K562 (cell line): ENCODE measurements around the gene WWOX. TPM values are rescaled to one million over a fixed set of nuclear protein-coding genes. Genes with fewer than 3 reads are reported as not detected.

ENCODE experiments used
- ATAC-seq: fragments of 200-7000 bp; cut with Tn5 transposase; 3 replicates; pipeline ENCODE4 v1.9.1; 2020; ENCODE audit warnings: moderate library complexity
- BruUV-seq: library from RNA; stranded (reverse); fragments of 400-500 nt; replicated peaks from 2 replicates; lab custom pipeline; 2021; lab: Mats Ljungman, UMichigan
- CTCF ChIA-PET: fragments of 300-600 bp; formaldehyde crosslinking; extraction: SDS; loops from one replicate; lab custom pipeline; 2021; ENCODE audit warnings: low intra/inter-chr PET ratio; lab: Yijun Ruan, JAX
- POLR2A ChIA-PET: fragments of 300-600, 350-650 bp; sonication (Branson Sonifier 250); formaldehyde crosslinking; extraction: SDS; loops from one replicate; lab custom pipeline; 2021; ENCODE audit warnings: antibody characterized with exemption, inconsistent platforms; lab: Yijun Ruan, JAX
- DNase-seq, 4 experiments: peaks; one replicate each; pipeline versions ENCODE4 v3.0.0 to v3.0.0-alpha.2; 2011 to 2018; ENCODE audit warnings: low spot score in 3 of 4, mixed read lengths in 3 of 4; ENCODE audit errors: extremely low read depth in 1 of 4
- FAIRE-seq: peaks from 2 replicates; lab custom pipeline; 2011; peaks lifted over from hg19 to GRCh38; lab: Jason Lieb, UNC
- H2AFZ ChIP-seq: 2 replicates; pipeline ENCODE4 v1.6.0; 2011; ENCODE audit warnings: low read depth, low read length, control low read depth, inconsistent platforms
- H3K27ac ChIP-seq: fragments of 200-600 bp; 3 replicates; pipeline ENCODE4 v1.8.0; 2011; ENCODE audit warnings: low read depth, mild to moderate bottlenecking, control low read depth, inconsistent platforms, low read length, moderate library complexity, mixed read lengths; ENCODE audit errors: extremely low read depth
- H3K27me3 ChIP-seq, 2 experiments: fragments of 300-600 bp in 1 of 2; 2 replicates in 1 of 2; 3 replicates in 1 of 2; pipeline versions ENCODE4 v1.6.0 to v1.8.0; 2011; ENCODE audit warnings: inconsistent platforms in 2 of 2, low read length in 2 of 2, mild to moderate bottlenecking in 1 of 2, mixed read lengths in 1 of 2, moderate library complexity in 1 of 2; ENCODE audit not compliant: control insufficient read depth in 2 of 2, insufficient read depth in 2 of 2
- H3K36me3 ChIP-seq: fragments of 300-600 bp; 3 replicates; pipeline ENCODE4 v1.8.0; 2011; ENCODE audit warnings: mild to moderate bottlenecking, low read length, inconsistent platforms; ENCODE audit not compliant: control insufficient read depth, insufficient read depth
- H3K4me1 ChIP-seq, 2 experiments: fragments of 200-600 bp in 1 of 2; replicated peaks in 1 of 2; 2 replicates in 1 of 2; 3 replicates in 1 of 2; pipeline versions ENCODE4 v1.5.1 to v1.8.0; 2011; ENCODE audit warnings: inconsistent platforms in 2 of 2, low read length in 2 of 2, mild to moderate bottlenecking in 1 of 2, mixed read lengths in 1 of 2, moderate library complexity in 1 of 2; ENCODE audit not compliant: control insufficient read depth in 2 of 2, insufficient read depth in 2 of 2
- H3K4me2 ChIP-seq: 2 replicates; pipeline ENCODE4 v1.6.1; 2011; ENCODE audit warnings: low read length, control low read depth, inconsistent platforms, mixed read lengths; ENCODE audit not compliant: insufficient read depth
- H3K4me3 ChIP-seq: fragments of 200-600 bp; sonication (generic), shearing (Covaris generic); 2 replicates; pipeline ENCODE4 v1.5.1; 2016; ENCODE audit warnings: control low read depth, inconsistent platforms
- H3K79me2 ChIP-seq: fragments of 200-600 bp; 3 replicates; pipeline ENCODE4 v1.8.0; 2011; ENCODE audit warnings: low read length, inconsistent platforms; ENCODE audit not compliant: control insufficient read depth, insufficient read depth
- H3K9ac ChIP-seq, 2 experiments: 2 replicates each; pipeline versions ENCODE4 v1.6.0 to v1.6.1; 2011; ENCODE audit warnings: low read depth in 2 of 2, low read length in 2 of 2, control low read depth in 1 of 2, inconsistent platforms in 1 of 2, mild to moderate bottlenecking in 1 of 2, mixed read lengths in 1 of 2; ENCODE audit not compliant: insufficient read depth in 1 of 2
- H3K9me1 ChIP-seq: one replicate; pipeline ENCODE4 v1.6.0; 2011; ENCODE audit warnings: inconsistent platforms, mild to moderate bottlenecking, low read length, moderate library complexity; ENCODE audit not compliant: control insufficient read depth, insufficient read depth
- H3K9me3 ChIP-seq: replicated peaks from 2 replicates; pipeline ENCODE4 v1.5.1; 2011; ENCODE audit warnings: low read depth, low read length, inconsistent platforms; ENCODE audit not compliant: control insufficient read depth, insufficient read depth
- H4K20me1 ChIP-seq: replicated peaks from 2 replicates; pipeline ENCODE4 v1.6.1; 2011; ENCODE audit warnings: low read length, inconsistent platforms, mixed read lengths; ENCODE audit not compliant: control insufficient read depth, insufficient read depth
- CBFA2T2 ChIP-seq: fragments of 450-650 bp; conservative IDR thresholded peaks from 2 replicates; pipeline ENCODE4 v1.6.1; 2017; ENCODE audit warnings: mild to moderate bottlenecking
- CREM ChIP-seq: IDR thresholded peaks from 2 replicates; pipeline ENCODE4 v1.6.1; 2014; ENCODE audit warnings: antibody characterized with exemption, low read depth
- KHSRP ChIP-seq: fragments of 450-650 bp; IDR thresholded peaks from 2 replicates; pipeline ENCODE4 v1.6.1; 2017
- NR2C2 ChIP-seq, 2 experiments: fragments of 200-800 bp in 1 of 2; sonication (Bioruptor generic) in 1 of 2; sonication (generic) in 1 of 2; formaldehyde crosslinking in 1 of 2; IDR thresholded peaks; 2 replicates each; pipeline versions ENCODE4 v1.6.1 to v1.8.0; 2016 to 2022; ENCODE audit warnings: mild to moderate bottlenecking in 1 of 2, missing compliant biosample characterization in 1 of 2, missing genetic modification characterization in 1 of 2, missing genetic modification reagents in 1 of 2
- ZNF12 ChIP-seq: sonication (generic); formaldehyde crosslinking; IDR thresholded peaks from 2 replicates; pipeline ENCODE4 v1.4.0; 2020; ENCODE audit warnings: mild to moderate bottlenecking, missing genetic modification reagents
- WGBS: fragments of 100-300 bp; shearing (Covaris generic); methylation state at CpG from one replicate; pipeline ENCODE4 v1.1.6; 2016; ENCODE audit warnings: low coverage, mixed read lengths; ENCODE audit not compliant: insufficient coverage; ENCODE audit errors: missing lambda C conversion rate; 5-methylcytosine and 5-hydroxymethylcytosine counted together
- in situ Hi-C: fragments of 300-500 bp; cut with MboI; formaldehyde crosslinking; loops from 4 replicates; pipeline ENCODE4 v1.15.0; 2018; ENCODE audit warnings: inconsistent platforms, mixed read lengths
- intact Hi-C: fragments of 100-400 bp; cut with micrococcal nuclease; formaldehyde crosslinking; loops from 2 replicates; pipeline ENCODE4 v1.14.2; 2022
- polyA plus RNA-seq, 8 experiments: library from polyadenylated mRNA; depleted of rRNA in 4 of 8; stranded (reverse) in 5 of 8; unstranded in 3 of 8; fragments of >200 nt; fragmentation: Nextera tagmentation in 2 of 8; fragmentation: Illumina TruSeq in 1 of 8; extraction: Ambion mirVana in 2 of 8; extraction: Trizol in 1 of 8; gene quantifications; 2 replicates each; pipeline versions ENCODE4 v1.2.1 to v1.2.3, GENCODE V29; 2011 to 2014; ENCODE audit warnings: inconsistent platforms in 1 of 8, missing spikeins in 1 of 8
- total RNA-seq, 7 experiments: library from RNA; depleted of rRNA in 6 of 7; stranded (reverse); fragments of >200 nt in 6 of 7; fragmentation: Illumina TruSeq in 2 of 7; extraction: Trizol in 2 of 7; gene quantifications; 2 replicates each; pipeline versions ENCODE4 v1.2.1 to v1.2.3, GENCODE V29; 2011 to 2021; ENCODE audit warnings: low replicate concordance in 1 of 7
- TF ChIP-seq, protein P1 (sequence below), 2 experiments: IDR thresholded peaks in 1 of 2; conservative IDR thresholded peaks in 1 of 2; 2 replicates each; pipeline ENCODE4 v1.6.1; 2016; ENCODE audit warnings: low read depth in 2 of 2, mild to moderate bottlenecking in 1 of 2, missing compliant biosample characterization in 1 of 2, missing genetic modification characterization in 1 of 2, moderate library complexity in 1 of 2
- TF ChIP-seq, protein P2 (sequence below): fragments of 450-650 bp; IDR thresholded peaks from 2 replicates; pipeline ENCODE4 v1.7.1; 2018; ENCODE audit warnings: mild to moderate bottlenecking, low read depth; ENCODE audit not compliant: partially characterized antibody
- TF ChIP-seq, protein P3 (sequence below): sonication (generic); formaldehyde crosslinking; IDR thresholded peaks from 2 replicates; pipeline ENCODE4 v1.8.1; 2023; ENCODE audit warnings: missing genetic modification reagents, mild to moderate bottlenecking, borderline replicate concordance
- TF ChIP-seq, protein P4 (sequence below): sonication (generic); formaldehyde crosslinking; IDR thresholded peaks from 2 replicates; pipeline ENCODE4 v1.8.0; 2022; ENCODE audit warnings: missing genetic modification reagents, mild to moderate bottlenecking, moderate library complexity, borderline replicate concordance

WWOX gene
- total and polyA plus RNA-seq, 9 of the 15 experiments (the other 6 are each of a cell fraction or from before 2014, with no cell fraction given) = 1.6 to 22.7 (median 8.1) TPM

DNA sequence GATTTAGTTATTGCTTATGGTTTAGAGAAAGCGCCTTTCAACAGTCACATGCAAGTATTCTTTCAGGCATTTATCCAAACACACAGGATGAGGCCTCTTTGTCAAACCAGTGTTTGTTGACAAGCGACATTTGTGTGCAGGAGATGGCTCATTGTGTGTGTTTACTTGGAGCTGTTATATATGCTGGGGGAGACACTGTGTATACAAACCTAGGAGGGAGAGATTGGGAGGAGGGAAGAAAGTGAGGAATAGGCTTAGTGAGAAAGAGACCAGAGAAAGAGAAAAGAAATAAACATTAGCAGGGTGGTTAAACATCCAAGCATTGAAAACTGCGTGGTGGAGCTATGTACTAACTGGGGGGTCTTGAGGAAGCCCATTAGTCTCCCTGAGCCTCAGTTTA, 1063.5 kb downstream of the WWOX start:
- Histone ChIP-seq H3K4me3 (no peak overlapping the region), H3K9me3 (no peaks in the 10 kb centered on the region), H3K27me3 (peaks cover 19 to 24% of the 10 kb centered on the region in 2 experiments), H3K36me3 (no peaks in the 10 kb centered on the region), H3K9me1 (no peaks in the 10 kb centered on the region), H3K4me2 (no peak overlapping the region), H3K4me1 (no peaks in the 10 kb centered on the region), H4K20me1 (no peaks in the 10 kb centered on the region), H3K9ac (no peak overlapping the region), H2AFZ (no peak overlapping the region), H3K79me2 (no peaks in the 10 kb centered on the region), H3K27ac (no peak overlapping the region)
- DNase-seq (no peak), FAIRE-seq (no peak), ATAC-seq (no peak)
- intact Hi-C loops = no loop called here
- ChIA-PET CTCF (no interaction called here), POLR2A (no interaction called here)
- WGBS = 0% methylated on average over 3 of the region's 3 CpGs
- no TSS peak for BruUV-seq
- in situ Hi-C loops = no loop called here
- TF ChIP-seq, protein P1, sequence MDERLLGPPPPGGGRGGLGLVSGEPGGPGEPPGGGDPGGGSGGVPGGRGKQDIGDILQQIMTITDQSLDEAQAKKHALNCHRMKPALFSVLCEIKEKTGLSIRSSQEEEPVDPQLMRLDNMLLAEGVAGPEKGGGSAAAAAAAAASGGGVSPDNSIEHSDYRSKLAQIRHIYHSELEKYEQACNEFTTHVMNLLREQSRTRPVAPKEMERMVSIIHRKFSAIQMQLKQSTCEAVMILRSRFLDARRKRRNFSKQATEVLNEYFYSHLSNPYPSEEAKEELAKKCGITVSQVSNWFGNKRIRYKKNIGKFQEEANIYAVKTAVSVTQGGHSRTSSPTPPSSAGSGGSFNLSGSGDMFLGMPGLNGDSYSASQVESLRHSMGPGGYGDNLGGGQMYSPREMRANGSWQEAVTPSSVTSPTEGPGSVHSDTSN (CRISPR knock-in tag; IDR thresholded peaks at IDR 0.05; ENCODE audit: low read depth) = no peak
- TF ChIP-seq, protein P1 (tag; conservative IDR thresholded peaks at IDR 0.05; ENCODE audit: low read depth) = no peak
- TF ChIP-seq CBFA2T2 (no peak), KHSRP (no peak), ZNF12 (CRISPR knock-in tag) (no peak), CREM (no peak), NR2C2 (CRISPR knock-in tag; IDR thresholded peaks at IDR 0.05) (no peak), NR2C2 (tag; IDR thresholded peaks at IDR 0.05) (no peak)
- TF ChIP-seq, protein P2, sequence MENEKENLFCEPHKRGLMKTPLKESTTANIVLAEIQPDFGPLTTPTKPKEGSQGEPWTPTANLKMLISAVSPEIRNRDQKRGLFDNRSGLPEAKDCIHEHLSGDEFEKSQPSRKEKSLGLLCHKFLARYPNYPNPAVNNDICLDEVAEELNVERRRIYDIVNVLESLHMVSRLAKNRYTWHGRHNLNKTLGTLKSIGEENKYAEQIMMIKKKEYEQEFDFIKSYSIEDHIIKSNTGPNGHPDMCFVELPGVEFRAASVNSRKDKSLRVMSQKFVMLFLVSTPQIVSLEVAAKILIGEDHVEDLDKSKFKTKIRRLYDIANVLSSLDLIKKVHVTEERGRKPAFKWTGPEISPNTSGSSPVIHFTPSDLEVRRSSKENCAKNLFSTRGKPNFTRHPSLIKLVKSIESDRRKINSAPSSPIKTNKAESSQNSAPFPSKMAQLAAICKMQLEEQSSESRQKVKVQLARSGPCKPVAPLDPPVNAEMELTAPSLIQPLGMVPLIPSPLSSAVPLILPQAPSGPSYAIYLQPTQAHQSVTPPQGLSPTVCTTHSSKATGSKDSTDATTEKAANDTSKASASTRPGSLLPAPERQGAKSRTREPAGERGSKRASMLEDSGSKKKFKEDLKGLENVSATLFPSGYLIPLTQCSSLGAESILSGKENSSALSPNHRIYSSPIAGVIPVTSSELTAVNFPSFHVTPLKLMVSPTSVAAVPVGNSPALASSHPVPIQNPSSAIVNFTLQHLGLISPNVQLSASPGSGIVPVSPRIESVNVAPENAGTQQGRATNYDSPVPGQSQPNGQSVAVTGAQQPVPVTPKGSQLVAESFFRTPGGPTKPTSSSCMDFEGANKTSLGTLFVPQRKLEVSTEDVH = no peak
- TF ChIP-seq, protein P3, sequence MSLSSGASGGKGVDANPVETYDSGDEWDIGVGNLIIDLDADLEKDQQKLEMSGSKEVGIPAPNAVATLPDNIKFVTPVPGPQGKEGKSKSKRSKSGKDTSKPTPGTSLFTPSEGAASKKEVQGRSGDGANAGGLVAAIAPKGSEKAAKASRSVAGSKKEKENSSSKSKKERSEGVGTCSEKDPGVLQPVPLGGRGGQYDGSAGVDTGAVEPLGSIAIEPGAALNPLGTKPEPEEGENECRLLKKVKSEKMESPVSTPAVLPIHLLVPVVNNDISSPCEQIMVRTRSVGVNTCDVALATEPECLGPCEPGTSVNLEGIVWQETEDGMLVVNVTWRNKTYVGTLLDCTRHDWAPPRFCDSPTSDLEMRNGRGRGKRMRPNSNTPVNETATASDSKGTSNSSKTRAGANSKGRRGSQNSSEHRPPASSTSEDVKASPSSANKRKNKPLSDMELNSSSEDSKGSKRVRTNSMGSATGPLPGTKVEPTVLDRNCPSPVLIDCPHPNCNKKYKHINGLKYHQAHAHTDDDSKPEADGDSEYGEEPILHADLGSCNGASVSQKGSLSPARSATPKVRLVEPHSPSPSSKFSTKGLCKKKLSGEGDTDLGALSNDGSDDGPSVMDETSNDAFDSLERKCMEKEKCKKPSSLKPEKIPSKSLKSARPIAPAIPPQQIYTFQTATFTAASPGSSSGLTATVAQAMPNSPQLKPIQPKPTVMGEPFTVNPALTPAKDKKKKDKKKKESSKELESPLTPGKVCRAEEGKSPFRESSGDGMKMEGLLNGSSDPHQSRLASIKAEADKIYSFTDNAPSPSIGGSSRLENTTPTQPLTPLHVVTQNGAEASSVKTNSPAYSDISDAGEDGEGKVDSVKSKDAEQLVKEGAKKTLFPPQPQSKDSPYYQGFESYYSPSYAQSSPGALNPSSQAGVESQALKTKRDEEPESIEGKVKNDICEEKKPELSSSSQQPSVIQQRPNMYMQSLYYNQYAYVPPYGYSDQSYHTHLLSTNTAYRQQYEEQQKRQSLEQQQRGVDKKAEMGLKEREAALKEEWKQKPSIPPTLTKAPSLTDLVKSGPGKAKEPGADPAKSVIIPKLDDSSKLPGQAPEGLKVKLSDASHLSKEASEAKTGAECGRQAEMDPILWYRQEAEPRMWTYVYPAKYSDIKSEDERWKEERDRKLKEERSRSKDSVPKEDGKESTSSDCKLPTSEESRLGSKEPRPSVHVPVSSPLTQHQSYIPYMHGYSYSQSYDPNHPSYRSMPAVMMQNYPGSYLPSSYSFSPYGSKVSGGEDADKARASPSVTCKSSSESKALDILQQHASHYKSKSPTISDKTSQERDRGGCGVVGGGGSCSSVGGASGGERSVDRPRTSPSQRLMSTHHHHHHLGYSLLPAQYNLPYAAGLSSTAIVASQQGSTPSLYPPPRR (CRISPR knock-in tag) = no peak
- TF ChIP-seq, protein P4, sequence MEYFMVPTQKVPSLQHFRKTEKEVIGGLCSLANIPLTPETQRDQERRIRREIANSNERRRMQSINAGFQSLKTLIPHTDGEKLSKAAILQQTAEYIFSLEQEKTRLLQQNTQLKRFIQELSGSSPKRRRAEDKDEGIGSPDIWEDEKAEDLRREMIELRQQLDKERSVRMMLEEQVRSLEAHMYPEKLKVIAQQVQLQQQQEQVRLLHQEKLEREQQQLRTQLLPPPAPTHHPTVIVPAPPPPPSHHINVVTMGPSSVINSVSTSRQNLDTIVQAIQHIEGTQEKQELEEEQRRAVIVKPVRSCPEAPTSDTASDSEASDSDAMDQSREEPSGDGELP = no peak
